Gastroesophageal sphincter (tissue), 4 donors: ENCODE results near the gene TSTD1. TPM values are rescaled to one million over a fixed set of nuclear protein-coding genes. Genes with fewer than 3 reads are reported as not detected.
A peak's percentile ranks its signal among the peaks of the same experiment; 100 is the strongest.
"Not testable (repeated sequence)": the region's sequence is repeated elsewhere in the genome, so short reads cannot be mapped to it uniquely, and the experiment has no call there.

ENCODE experiments used
- ATAC-seq: fragments of 150-250 bp; one replicate; pipeline ENCODE4 v1.9.1; 2016; ENCODE audit warnings: mild to moderate bottlenecking, moderate library complexity
- H3K27ac ChIP-seq, 4 donors: fragments of 200-600 bp; sonication (generic) in 3 of 4; 1 replicate in 3 of 4; 2 replicates in 1 of 4; pipeline ENCODE4 v1.5.1; 2016 to 2019
- H3K27me3 ChIP-seq: fragments of 200-600 bp; sonication (generic); one replicate; pipeline ENCODE4 v1.5.1; 2019
- H3K36me3 ChIP-seq, 2 donors: fragments of 200-600 bp; sonication (generic); one replicate each; pipeline ENCODE4 v1.5.1; 2019; ENCODE audit warnings: control low read depth in 1 of 2
- H3K4me1 ChIP-seq, 3 donors: fragments of 200-600 bp; sonication (generic); 1 replicate in 2 of 3; 2 replicates in 1 of 3; pipeline ENCODE4 v1.5.1; 2016 to 2019; ENCODE audit warnings: control low read depth in 2 of 3
- H3K4me3 ChIP-seq, 2 donors: fragments of 200-600 bp; sonication (generic); one replicate each; pipeline ENCODE4 v1.5.1; 2019; ENCODE audit warnings: mild to moderate bottlenecking in 1 of 2, moderate library complexity in 1 of 2
- H3K9me3 ChIP-seq, 3 donors: fragments of 200-600 bp; sonication (generic); one replicate each; pipeline ENCODE4 v1.5.1; 2017 to 2019; ENCODE audit warnings: control low read depth in 2 of 3
- CTCF ChIP-seq, 4 experiments: fragments of 200-600 bp in 2 of 4; fragments of 450-650 bp in 2 of 4; sonication (generic) in 1 of 4; IDR thresholded peaks; one replicate each; pipeline ENCODE4 v1.5.1; 2017 to 2019; ENCODE audit warnings: antibody characterized with exemption in 4 of 4, mild to moderate bottlenecking in 2 of 4, moderate library complexity in 2 of 4
- POLR2AphosphoS5 ChIP-seq: sonication (generic); formaldehyde crosslinking; IDR thresholded peaks from one replicate; pipeline ENCODE4 v1.6.1; 2017; ENCODE audit warnings: antibody characterized with exemption
- WGBS, 2 donors: methylation state at CpG; one replicate each; pipeline ENCODE4 v1.1.5; 2018; ENCODE audit warnings: low coverage in 1 of 2; 5-methylcytosine and 5-hydroxymethylcytosine counted together
- small RNA-seq, 4 donors: library from RNA; depleted of rRNA; stranded (forward); fragments of <200 nt; gene quantifications; one replicate each; pipeline ENCODE3, GENCODE V24; 2016
- total RNA-seq, 4 donors: library from RNA; depleted of rRNA; stranded (reverse); fragments of >200 nt; gene quantifications; one replicate each; pipeline ENCODE4 v1.1.0, GENCODE V29; 2016

Gene TSTD1
- total RNA-seq, 4 donors from 2014 or later, result 18.1 to 52.1 (median 29.4) TPM

GRCh38 chr1:160993544-160994193 is 45.1 kb downstream of the TSTD1 start:
- H3K36me3 ChIP-seq, result peaks cover 0 to 6% of the 10 kb centered on the region in 2 donors
- H3K4me1 ChIP-seq, result peaks cover 0 to 7% (median 0%) of the 10 kb centered on the region in 3 donors
- no peaks in the 10 kb centered on the region for H3K9me3 ChIP-seq
- no peak overlapping the region for H3K4me3 ChIP-seq
- no peak overlapping the region for H3K27ac ChIP-seq
- TF ChIP-seq CTCF (IDR thresholded peaks at IDR 0.05) (no peak), POLR2AphosphoS5 (no peak)
- H3K27me3 ChIP-seq, result no peaks in the 10 kb centered on the region
- WGBS, 2 donors, result 62 to 75% methylated on average over 8 to 14 of the region's 14 CpGs
- ATAC-seq, result peak; percentile 55

- ATAC-seq, H3K27me3 ChIP-seq, H3K4me1 ChIP-seq, H3K9me3 ChIP-seq, H3K27ac ChIP-seq, H3K4me3 ChIP-seq, H3K36me3 ChIP-seq: not testable (repeated sequence)
- 75 to 89% methylated on average over 4 of the region's 4 CpGs for WGBS, 2 donors
These were observed 46.7 kb downstream of the TSTD1 start for GRCh38 chr1:160992036-160992435.

Small RNAs within 50 kb of the gene (small RNA-seq; reads per million reads assigned to genes)
- gene AL591806.2, result 0 reads per million in 4 donors

Other genes starting within 250 kb of the TSTD1 start
- 1 to 10 TPM in 1 of 4 donors, under 1 TPM in 2, not detected in 1; 0.27 to 2.4 (median 0.62) TPM for gene LY9, start 242.8 kb downstream of the TSTD1 start, total RNA-seq
- under 1 TPM in 3 of 4 donors, not detected in 1; 0.15 to 0.47 (median 0.27) TPM for gene CD244, start 176.1 kb downstream of the TSTD1 start, total RNA-seq
- gene ITLN1, start 153.8 kb downstream of the TSTD1 start, total RNA-seq, result 1 to 10 TPM in 1 of 4 donors, under 1 TPM in 1, not detected in 2; 0.46 to 1.9 TPM
- not detected for gene ITLN2, start 84.2 kb downstream of the TSTD1 start, total RNA-seq
- 10 to 100 TPM in 1 of 4 donors, 1 to 10 TPM in 3; 4.5 to 28.2 (median 9.9) TPM for gene F11R, start 17.8 kb downstream of the TSTD1 start, total RNA-seq
- 10 to 100 TPM; 50.9 to 79.4 (median 60.5) TPM for gene USF1, start 7.0 kb upstream of the TSTD1 start, total RNA-seq
- gene ARHGAP30, start 30.9 kb upstream of the TSTD1 start, total RNA-seq, result 10 to 100 TPM in 1 of 4 donors, 1 to 10 TPM in 3; 1.9 to 11.6 (median 4.4) TPM
- 1 to 10 TPM in 1 of 4 donors, under 1 TPM in 1, not detected in 2; 0.27 to 1.9 TPM for gene NECTIN4, start 50.6 kb upstream of the TSTD1 start, total RNA-seq
- 10 to 100 TPM in 2 of 4 donors, 1 to 10 TPM in 2; 3.5 to 22.6 (median 8.6) TPM for gene KLHDC9, start 59.4 kb upstream of the TSTD1 start, total RNA-seq
- gene PFDN2, start 79.1 kb upstream of the TSTD1 start, total RNA-seq, result 10 to 100 TPM; 26.2 to 40.8 (median 31.4) TPM
- gene NIT1, start 79.1 kb upstream of the TSTD1 start, total RNA-seq, result 10 to 100 TPM; 30.4 to 61.9 (median 32.8) TPM
- 10 to 100 TPM; 34.2 to 54.4 (median 41.7) TPM for gene DEDD, start 93.7 kb upstream of the TSTD1 start, total RNA-seq
- 10 to 100 TPM; 60.5 to 83.7 (median 72.8) TPM for gene UFC1, start 115.0 kb upstream of the TSTD1 start, total RNA-seq
- gene USP21, start 120.5 kb upstream of the TSTD1 start, total RNA-seq, result 10 to 100 TPM in 3 of 4 donors, 1 to 10 TPM in 1; 10.0 to 27.6 (median 14.7) TPM
- 10 to 100 TPM; 10.5 to 27.4 (median 17.6) TPM for gene PPOX, start 127.5 kb upstream of the TSTD1 start, total RNA-seq
- 10 to 100 TPM; 14.8 to 26.4 (median 19.5) TPM for gene B4GALT3, start 138.5 kb upstream of the TSTD1 start, total RNA-seq
- 10 to 100 TPM in 1 of 4 donors, 1 to 10 TPM in 3; 3.7 to 60.6 (median 6.7) TPM for gene ADAMTS4, start 160.1 kb upstream of the TSTD1 start, total RNA-seq
- 100 to 1,000 TPM in 2 of 4 donors, 10 to 100 TPM in 2; 93.4 to 121 (median 100) TPM for gene NDUFS2, start 163.4 kb upstream of the TSTD1 start, total RNA-seq
- 10 to 100 TPM in 3 of 4 donors, 1 to 10 TPM in 1; 6.4 to 74.6 (median 52.0) TPM for gene FCER1G, start 176.3 kb upstream of the TSTD1 start, total RNA-seq
- not detected for gene APOA2, start 184.7 kb upstream of the TSTD1 start, total RNA-seq
- 10 to 100 TPM in 3 of 4 donors, 1 to 10 TPM in 1; 9.3 to 24.3 (median 14.0) TPM for gene TOMM40L, start 187.1 kb upstream of the TSTD1 start, total RNA-seq
- not detected for gene NR1I3, start 199.2 kb upstream of the TSTD1 start, total RNA-seq
- 10 to 100 TPM in 1 of 4 donors, 1 to 10 TPM in 3; 1.6 to 13.8 (median 5.7) TPM for gene PCP4L1, start 219.8 kb upstream of the TSTD1 start, total RNA-seq